ENCODE measurements around the gene NACAD. TPM values are rescaled to one million over a fixed set of nuclear protein-coding genes. Genes with fewer than 3 reads are reported as not detected.
A peak's percentile ranks its signal among the peaks of the same experiment; 100 is the strongest.

NACAD gene
- total RNA-seq, 1 donor from 2014 or later = 1.0 TPM

DNA sequence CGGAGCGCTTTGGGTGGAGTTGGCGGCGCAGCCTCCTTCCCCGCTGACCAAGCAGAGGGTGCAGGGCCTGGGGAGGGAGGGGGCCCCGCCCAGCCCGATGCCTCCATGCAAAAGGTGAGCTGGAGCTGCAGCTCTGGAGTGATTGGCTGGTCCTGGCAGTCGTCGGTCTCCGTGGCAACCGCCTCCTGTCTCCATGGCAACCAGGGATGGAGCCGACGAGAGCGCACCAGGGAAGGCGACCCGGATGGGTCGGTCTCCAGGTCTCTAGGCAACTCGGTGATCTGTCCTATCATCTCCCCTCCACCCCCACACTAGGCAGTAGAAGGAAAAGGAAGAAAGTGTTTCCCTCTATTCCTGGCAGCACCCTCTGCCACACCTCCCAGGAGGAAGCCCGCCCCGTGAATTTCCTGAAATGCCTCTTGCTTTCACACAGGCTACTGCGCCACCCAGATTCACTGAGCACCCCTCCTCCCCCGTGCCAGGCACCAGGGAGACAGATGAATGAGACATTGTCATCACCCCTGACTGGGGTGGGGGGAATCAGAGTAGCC lies 647 bp upstream of the NACAD start:
- Histone ChIP-seq H3K27me3 (ENCODE audit: control insufficient read depth in 3 of 3, insufficient read depth in 3 of 3, low read length in 3 of 3) (peaks cover 0 to 8% (median 7%) of the 10 kb centered on the region in 3 donors), H3K9me3 (ENCODE audit: control insufficient read depth in 3 of 3, low read length in 3 of 3) (no peaks in the 10 kb centered on the region), H3K4me1 (ENCODE audit: control insufficient read depth in 3 of 3, insufficient read depth in 3 of 3, low read length in 3 of 3) (peaks cover 0 to 5% (median 0%) of the 10 kb centered on the region in 3 donors), H3K9ac (ENCODE audit: low read depth in 1 of 3, low read length in 3 of 3) (peak overlapping the region; percentile 45 to 69 (median 51)), H3K4me3 (ENCODE audit: low read length in 3 of 3) (peak overlapping the region; percentile 66 to 72 (median 66)), H3K36me3 (ENCODE audit: control insufficient read depth in 3 of 3, insufficient read depth in 3 of 3, low read length in 3 of 3) (no peaks in the 10 kb centered on the region), H3K27ac (ENCODE audit: low read depth, low read length) (no peak overlapping the region)

DNA sequence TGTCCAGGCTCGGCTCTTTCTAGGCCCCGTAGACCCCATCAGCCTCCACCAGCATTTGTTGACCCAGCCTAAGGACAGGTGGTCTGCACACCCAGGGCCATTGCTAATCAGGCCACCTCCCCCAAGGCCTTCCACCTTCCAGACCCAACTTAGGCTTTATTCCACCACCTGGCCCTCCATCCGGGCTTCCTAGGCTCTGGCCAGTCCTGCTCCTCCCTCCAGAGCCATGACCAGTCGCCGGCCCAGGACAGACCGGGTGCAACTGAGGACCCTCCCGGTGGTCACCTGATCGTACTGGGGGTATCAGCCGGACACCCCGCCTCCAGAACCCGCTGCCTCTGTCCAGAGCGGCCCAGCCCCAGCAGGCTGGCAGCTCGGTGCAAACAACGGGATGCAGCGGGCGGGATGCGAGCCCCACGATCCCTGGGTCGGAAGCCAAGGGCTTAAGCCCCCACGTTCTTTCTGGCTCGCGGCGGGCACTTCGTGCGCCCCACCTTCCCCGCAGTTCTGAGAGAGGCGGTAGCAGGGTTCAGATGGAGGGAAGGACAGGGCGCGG lies 545 bp downstream of the NACAD start:
- Histone ChIP-seq H3K4me1 (ENCODE audit: control insufficient read depth in 3 of 3, insufficient read depth in 3 of 3, low read length in 3 of 3) (peaks cover 0 to 5% (median 0%) of the 10 kb centered on the region in 3 donors), H3K9ac (ENCODE audit: low read depth in 1 of 3, low read length in 3 of 3) (peak overlapping the region in 1 of 3 donors; percentile 62), H3K27ac (ENCODE audit: low read depth, low read length) (no peak overlapping the region)

DNA sequence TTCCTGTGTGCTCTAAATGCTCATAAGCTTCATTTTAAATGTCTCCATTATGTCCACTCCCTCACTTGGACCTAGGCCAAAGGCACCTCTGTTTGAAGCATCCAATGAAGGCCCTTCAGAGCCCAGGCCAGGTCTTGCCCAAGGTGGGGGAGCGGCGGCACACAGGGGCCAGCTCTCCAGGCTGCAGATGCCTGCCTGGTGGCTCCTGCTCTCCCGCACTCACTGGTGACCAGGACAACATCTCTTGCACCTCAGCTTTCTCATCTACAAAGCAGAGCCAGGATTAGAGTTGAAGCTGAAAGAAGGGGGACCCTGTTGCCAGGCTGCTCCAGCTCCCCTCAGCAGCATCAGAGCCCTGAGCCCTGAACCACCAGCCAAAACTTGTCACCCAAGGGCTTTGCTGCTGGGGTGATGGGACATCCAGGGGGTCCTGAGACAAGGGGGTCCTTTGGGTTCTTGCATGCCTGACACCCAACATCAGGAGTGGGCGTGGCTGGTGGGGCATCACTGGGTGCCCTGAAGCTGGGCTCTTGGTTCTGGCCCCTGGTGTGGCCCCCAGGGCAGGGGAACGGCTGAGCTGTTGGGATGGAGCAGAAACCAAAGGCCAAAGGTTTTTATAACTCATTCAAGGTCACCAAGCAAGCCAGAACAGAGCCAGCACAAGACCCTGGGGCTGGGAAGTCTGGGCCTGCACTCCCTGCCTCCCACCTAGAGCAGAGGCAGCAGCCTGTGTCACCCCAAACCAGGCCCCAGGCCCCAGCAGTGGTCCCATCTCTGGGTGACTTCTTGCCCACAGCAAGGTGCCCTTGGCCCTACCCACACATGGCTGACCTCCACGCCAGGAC lies 1.2 kb downstream of the NACAD start:
- peaks cover 0 to 5% (median 0%) of the 10 kb centered on the region in 3 donors for H3K4me1 ChIP-seq (ENCODE audit: control insufficient read depth in 3 of 3, insufficient read depth in 3 of 3, low read length in 3 of 3)
- H3K9me3 ChIP-seq (ENCODE audit: control insufficient read depth in 3 of 3, low read length in 3 of 3) = no peaks in the 10 kb centered on the region
- peak overlapping the region in 1 of 3 donors; percentile 22 for H3K4me3 ChIP-seq (ENCODE audit: low read length in 3 of 3)
- no peak overlapping the region for H3K9ac ChIP-seq (ENCODE audit: low read depth in 1 of 3, low read length in 3 of 3)
- no peaks in the 10 kb centered on the region for H3K36me3 ChIP-seq (ENCODE audit: control insufficient read depth in 3 of 3, insufficient read depth in 3 of 3, low read length in 3 of 3)
- no peak overlapping the region for H3K27ac ChIP-seq (ENCODE audit: low read depth, low read length)
- H3K27me3 ChIP-seq (ENCODE audit: control insufficient read depth in 3 of 3, insufficient read depth in 3 of 3, low read length in 3 of 3) = peaks cover 0 to 8% (median 7%) of the 10 kb centered on the region in 3 donors

More for the DNA sequence above, 545 bp downstream of the NACAD start:
- Histone ChIP-seq H3K27me3 (ENCODE audit: control insufficient read depth in 3 of 3, insufficient read depth in 3 of 3, low read length in 3 of 3) (peaks cover 0 to 8% (median 7%) of the 10 kb centered on the region in 3 donors), H3K9me3 (ENCODE audit: control insufficient read depth in 3 of 3, low read length in 3 of 3) (no peaks in the 10 kb centered on the region), H3K4me3 (ENCODE audit: low read length in 3 of 3) (peak overlapping the region; percentile 22 to 58 (median 38)), H3K36me3 (ENCODE audit: control insufficient read depth in 3 of 3, insufficient read depth in 3 of 3, low read length in 3 of 3) (no peaks in the 10 kb centered on the region)

DNA sequence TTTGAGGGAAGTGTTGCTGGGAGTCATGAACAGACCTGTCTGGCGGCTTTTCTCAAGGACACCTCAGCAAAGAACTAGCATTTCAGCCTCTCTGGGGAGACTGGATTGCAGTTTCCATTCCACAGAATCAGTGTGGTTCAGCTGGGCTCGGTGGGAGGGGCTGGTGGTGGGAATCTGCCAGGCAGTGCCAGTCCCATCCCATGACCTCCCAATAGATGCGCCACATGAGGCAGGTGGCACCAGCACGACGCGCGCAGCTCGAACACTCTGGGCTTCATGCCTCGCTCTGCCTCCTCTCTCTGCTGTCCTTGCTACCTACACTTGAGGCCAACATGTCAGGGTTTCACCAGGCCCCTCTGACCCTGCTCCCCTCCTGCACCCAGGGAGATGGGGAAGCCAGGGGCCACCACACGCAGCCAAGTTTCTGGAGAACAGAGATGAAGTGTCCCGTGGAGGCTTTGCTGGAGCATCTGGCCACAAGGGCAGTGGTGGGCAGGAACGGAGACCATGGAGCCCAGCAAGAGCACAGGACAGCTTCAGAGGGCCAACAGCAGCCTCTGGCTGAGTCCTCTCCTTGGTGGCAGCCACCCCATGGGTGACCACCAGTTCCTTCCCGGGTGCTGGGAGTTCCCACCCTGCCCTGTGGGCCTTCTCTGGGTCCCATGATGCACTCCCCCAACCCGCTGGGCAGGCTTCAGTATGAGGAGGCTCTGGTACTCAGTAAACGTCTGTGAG lies 2.3 kb downstream of the NACAD start:
- H3K27ac ChIP-seq (ENCODE audit: low read depth, low read length) = no peak overlapping the region
- H3K27me3 ChIP-seq (ENCODE audit: control insufficient read depth in 3 of 3, insufficient read depth in 3 of 3, low read length in 3 of 3) = peaks cover 0 to 8% (median 7%) of the 10 kb centered on the region in 3 donors
- no peaks in the 10 kb centered on the region for H3K36me3 ChIP-seq (ENCODE audit: control insufficient read depth in 3 of 3, insufficient read depth in 3 of 3, low read length in 3 of 3)
- H3K4me3 ChIP-seq (ENCODE audit: low read length in 3 of 3) = no peak overlapping the region
- H3K9me3 ChIP-seq (ENCODE audit: control insufficient read depth in 3 of 3, low read length in 3 of 3) = no peaks in the 10 kb centered on the region
- peaks cover 0 to 5% (median 0%) of the 10 kb centered on the region in 3 donors for H3K4me1 ChIP-seq (ENCODE audit: control insufficient read depth in 3 of 3, insufficient read depth in 3 of 3, low read length in 3 of 3)
- no peak overlapping the region for H3K9ac ChIP-seq (ENCODE audit: low read depth in 1 of 3, low read length in 3 of 3)

DNA sequence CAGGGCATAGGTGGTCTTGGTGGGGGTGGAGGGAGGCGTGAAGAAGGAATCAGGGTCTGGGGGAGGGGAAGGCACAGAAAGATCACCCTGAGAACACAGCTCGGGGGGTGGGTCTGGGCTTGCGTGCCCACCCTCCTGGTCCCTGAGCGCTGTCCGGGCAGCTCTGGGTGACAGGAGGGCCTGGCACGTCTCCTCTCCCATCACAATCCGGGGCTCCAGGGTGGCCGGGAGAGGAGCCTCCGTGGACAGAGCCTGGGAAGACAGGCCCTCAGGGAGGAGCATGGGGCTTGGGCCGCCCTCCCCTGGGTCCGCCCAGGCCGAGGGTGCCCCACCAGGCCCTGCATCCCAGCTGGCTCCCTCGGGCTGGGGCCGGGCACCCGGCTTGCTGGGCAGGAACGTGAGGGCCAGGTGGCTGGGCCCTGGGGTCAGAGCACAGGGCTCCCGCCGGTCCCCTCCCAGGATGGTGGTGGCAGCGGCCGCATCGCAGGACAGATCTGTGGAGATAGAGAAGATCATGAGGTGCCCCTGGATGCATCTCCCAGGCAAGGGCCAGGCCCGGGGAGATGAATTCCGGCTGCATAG lies 3.1 kb downstream of the NACAD start:
- H3K27ac ChIP-seq (ENCODE audit: low read depth, low read length) = no peak overlapping the region
- H3K9me3 ChIP-seq (ENCODE audit: control insufficient read depth in 3 of 3, low read length in 3 of 3) = no peaks in the 10 kb centered on the region
- no peak overlapping the region for H3K4me3 ChIP-seq (ENCODE audit: low read length in 3 of 3)
- peaks cover 0 to 8% (median 7%) of the 10 kb centered on the region in 3 donors for H3K27me3 ChIP-seq (ENCODE audit: control insufficient read depth in 3 of 3, insufficient read depth in 3 of 3, low read length in 3 of 3)
- H3K4me1 ChIP-seq (ENCODE audit: control insufficient read depth in 3 of 3, insufficient read depth in 3 of 3, low read length in 3 of 3) = peaks cover 0 to 5% (median 0%) of the 10 kb centered on the region in 3 donors
- no peak overlapping the region for H3K9ac ChIP-seq (ENCODE audit: low read depth in 1 of 3, low read length in 3 of 3)
- no peaks in the 10 kb centered on the region for H3K36me3 ChIP-seq (ENCODE audit: control insufficient read depth in 3 of 3, insufficient read depth in 3 of 3, low read length in 3 of 3)

DNA sequence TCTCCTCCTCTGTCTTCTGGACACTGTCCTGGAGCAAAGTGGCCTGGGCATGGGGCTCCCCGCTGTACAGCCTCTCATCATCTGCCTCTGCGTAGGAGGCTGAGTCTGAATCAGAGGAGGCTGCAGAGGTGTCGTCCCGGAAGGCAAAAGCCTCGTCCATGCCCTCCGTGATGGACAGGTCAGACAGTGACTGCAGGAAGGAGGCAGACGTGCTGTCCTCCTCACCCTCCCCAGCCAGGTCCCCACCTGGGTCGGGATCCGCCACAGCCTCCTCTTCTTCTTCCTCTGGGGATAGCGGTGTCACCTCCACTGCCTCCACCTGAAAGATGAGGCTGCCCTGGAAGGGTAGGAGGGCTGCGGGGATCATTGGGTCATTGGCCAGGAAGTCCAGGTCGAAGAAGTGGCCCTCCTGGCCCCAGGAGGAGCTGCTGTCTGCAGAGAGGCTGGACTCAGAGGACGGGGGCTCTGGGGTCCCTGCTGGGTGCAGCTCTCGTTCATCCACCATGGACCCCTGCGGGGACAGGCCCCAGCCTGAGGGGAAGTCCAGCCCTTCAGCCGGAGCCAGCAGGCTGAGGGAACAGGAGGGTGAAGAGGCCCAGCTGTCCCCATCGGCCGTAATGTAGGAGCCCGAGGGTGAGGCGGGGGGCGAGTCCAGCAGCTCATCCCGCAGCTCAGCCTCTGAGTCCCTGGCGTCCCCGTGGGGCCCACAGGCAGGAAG lies 3.7 kb downstream of the NACAD start:
- no peak overlapping the region for H3K9ac ChIP-seq (ENCODE audit: low read depth in 1 of 3, low read length in 3 of 3)
- peaks cover 0 to 8% (median 7%) of the 10 kb centered on the region in 3 donors for H3K27me3 ChIP-seq (ENCODE audit: control insufficient read depth in 3 of 3, insufficient read depth in 3 of 3, low read length in 3 of 3)
- peaks cover 0 to 5% (median 0%) of the 10 kb centered on the region in 3 donors for H3K4me1 ChIP-seq (ENCODE audit: control insufficient read depth in 3 of 3, insufficient read depth in 3 of 3, low read length in 3 of 3)
- no peaks in the 10 kb centered on the region for H3K9me3 ChIP-seq (ENCODE audit: control insufficient read depth in 3 of 3, low read length in 3 of 3)
- H3K27ac ChIP-seq (ENCODE audit: low read depth, low read length) = no peak overlapping the region
- H3K4me3 ChIP-seq (ENCODE audit: low read length in 3 of 3) = no peak overlapping the region
- no peaks in the 10 kb centered on the region for H3K36me3 ChIP-seq (ENCODE audit: control insufficient read depth in 3 of 3, insufficient read depth in 3 of 3, low read length in 3 of 3)

DNA sequence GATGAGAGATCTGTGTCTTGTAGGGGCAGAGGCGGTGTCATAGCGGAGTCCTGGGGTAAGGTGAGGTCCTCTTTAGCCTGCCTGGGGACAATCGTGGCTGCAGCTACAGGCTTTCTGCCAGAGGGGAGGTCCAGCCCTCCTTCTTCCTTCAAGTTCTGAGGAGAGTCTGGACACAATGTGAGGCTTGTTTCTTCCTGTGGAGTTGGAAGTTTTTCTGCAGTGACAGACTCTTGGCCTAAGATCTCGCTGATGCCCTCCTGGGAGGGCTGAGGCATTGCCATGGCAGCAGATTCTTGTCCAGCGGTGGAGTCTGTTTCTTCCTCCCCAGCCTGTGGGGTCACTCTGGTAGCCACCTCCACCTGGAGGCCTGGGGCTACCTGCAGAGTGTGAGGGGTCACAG lies 4.4 kb downstream of the NACAD start:
- Histone ChIP-seq H3K36me3 (ENCODE audit: control insufficient read depth in 3 of 3, insufficient read depth in 3 of 3, low read length in 3 of 3) (no peaks in the 10 kb centered on the region), H3K27ac (ENCODE audit: low read depth, low read length) (no peak overlapping the region), H3K9me3 (ENCODE audit: control insufficient read depth in 3 of 3, low read length in 3 of 3) (no peaks in the 10 kb centered on the region), H3K4me1 (ENCODE audit: control insufficient read depth in 3 of 3, insufficient read depth in 3 of 3, low read length in 3 of 3) (peaks cover 0 to 5% (median 0%) of the 10 kb centered on the region in 3 donors), H3K4me3 (ENCODE audit: low read length in 3 of 3) (no peak overlapping the region), H3K9ac (ENCODE audit: low read depth in 1 of 3, low read length in 3 of 3) (no peak overlapping the region), H3K27me3 (ENCODE audit: control insufficient read depth in 3 of 3, insufficient read depth in 3 of 3, low read length in 3 of 3) (peaks cover 0 to 3% (median 2%) of the 10 kb centered on the region in 3 donors)

DNA sequence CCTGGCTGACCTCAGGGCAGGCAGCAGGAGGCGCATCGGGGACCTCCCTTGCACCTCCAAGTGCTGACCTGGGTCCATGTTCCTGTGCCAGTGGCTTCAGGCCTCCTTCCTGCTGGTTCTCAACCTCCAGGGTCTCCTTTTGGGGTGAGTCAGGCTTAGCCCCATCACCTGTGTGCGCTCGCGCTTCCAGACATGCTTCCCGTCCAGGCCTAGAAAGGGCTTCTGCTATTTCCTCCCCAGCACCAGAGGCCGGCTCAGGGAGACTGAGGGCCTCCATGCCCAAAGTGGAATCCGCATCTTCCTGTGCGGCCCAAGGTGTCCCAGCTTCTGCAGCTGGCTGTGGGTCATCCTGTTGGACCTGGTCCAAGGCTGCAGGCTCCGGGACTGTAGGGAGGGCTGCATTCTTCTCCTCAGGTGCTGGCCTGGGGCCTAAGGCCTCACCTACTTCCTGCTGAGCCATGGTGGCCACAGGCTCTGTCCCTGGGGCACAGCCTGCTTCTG lies 5.9 kb downstream of the NACAD start:
- Histone ChIP-seq H3K27ac (ENCODE audit: low read depth, low read length) (no peak overlapping the region), H3K27me3 (ENCODE audit: control insufficient read depth in 3 of 3, insufficient read depth in 3 of 3, low read length in 3 of 3) (no peaks in the 10 kb centered on the region), H3K36me3 (ENCODE audit: control insufficient read depth in 3 of 3, insufficient read depth in 3 of 3, low read length in 3 of 3) (peaks cover 0 to under 1% (median 0%) of the 10 kb centered on the region in 3 donors), H3K9ac (ENCODE audit: low read depth in 1 of 3, low read length in 3 of 3) (no peak overlapping the region), H3K4me1 (ENCODE audit: control insufficient read depth in 3 of 3, insufficient read depth in 3 of 3, low read length in 3 of 3) (peaks cover 0 to under 1% (median 0%) of the 10 kb centered on the region in 3 donors), H3K9me3 (ENCODE audit: control insufficient read depth in 3 of 3, low read length in 3 of 3) (no peaks in the 10 kb centered on the region), H3K4me3 (ENCODE audit: low read length in 3 of 3) (no peak overlapping the region)
